ENCODE data around the gene MYO18B.
A peak's percentile ranks its signal among the peaks of the same experiment; 100 is the strongest.

MYO18B gene

DNA sequence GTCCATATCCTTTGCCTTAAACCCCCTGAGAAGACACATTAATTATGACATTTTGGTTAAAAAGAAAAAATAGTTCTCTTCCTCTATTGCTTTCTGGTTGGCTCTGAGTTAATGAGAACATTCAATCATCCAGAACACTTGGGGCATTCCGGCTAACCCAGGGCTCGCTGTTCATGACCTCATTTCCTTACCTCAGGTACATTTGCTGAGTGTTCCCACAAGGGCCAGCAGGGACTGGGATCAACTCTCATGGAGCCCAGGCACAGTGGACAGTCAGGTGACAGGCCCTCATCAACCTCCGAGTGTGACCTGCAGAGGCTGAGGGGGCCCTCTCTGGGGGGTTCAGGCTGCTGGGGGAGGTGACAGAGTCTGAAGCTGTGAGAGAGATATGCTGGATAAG is 98.9 kb downstream of the MYO18B start:
- no peaks in the 10 kb centered on the region for H3K27me3 ChIP-seq (replicated peaks; ENCODE audit: control insufficient read depth, insufficient read depth, low read length)
- H3K4me3 ChIP-seq (replicated peaks; ENCODE audit: low read depth, low read length): no peak overlapping the region
- DNase-seq (ENCODE audit: extremely low read depth, insufficient read length): no peak
- no peaks in the 10 kb centered on the region for H3K36me3 ChIP-seq (ENCODE audit: control insufficient read depth, insufficient read depth, low read length)
- no peak for TF ChIP-seq CTCF (IDR thresholded peaks at IDR 0.05; ENCODE audit: insufficient read depth, low read length, poor library complexity, severe bottlenecking)

- DNase-seq (ENCODE audit: extremely low read depth, insufficient read length): no peak
- Histone ChIP-seq H3K27me3 (replicated peaks; ENCODE audit: control insufficient read depth, insufficient read depth, low read length) (no peaks in the 10 kb centered on the region), H3K36me3 (ENCODE audit: control insufficient read depth, insufficient read depth, low read length) (no peaks in the 10 kb centered on the region), H3K4me3 (replicated peaks; ENCODE audit: low read depth, low read length) (no peak overlapping the region)
- TF ChIP-seq CTCF (IDR thresholded peaks at IDR 0.05; ENCODE audit: insufficient read depth, low read length, poor library complexity, severe bottlenecking): no peak
Measured at GRCh38 chr22:25841775-25842174, 99.8 kb downstream of the MYO18B start.

DNA sequence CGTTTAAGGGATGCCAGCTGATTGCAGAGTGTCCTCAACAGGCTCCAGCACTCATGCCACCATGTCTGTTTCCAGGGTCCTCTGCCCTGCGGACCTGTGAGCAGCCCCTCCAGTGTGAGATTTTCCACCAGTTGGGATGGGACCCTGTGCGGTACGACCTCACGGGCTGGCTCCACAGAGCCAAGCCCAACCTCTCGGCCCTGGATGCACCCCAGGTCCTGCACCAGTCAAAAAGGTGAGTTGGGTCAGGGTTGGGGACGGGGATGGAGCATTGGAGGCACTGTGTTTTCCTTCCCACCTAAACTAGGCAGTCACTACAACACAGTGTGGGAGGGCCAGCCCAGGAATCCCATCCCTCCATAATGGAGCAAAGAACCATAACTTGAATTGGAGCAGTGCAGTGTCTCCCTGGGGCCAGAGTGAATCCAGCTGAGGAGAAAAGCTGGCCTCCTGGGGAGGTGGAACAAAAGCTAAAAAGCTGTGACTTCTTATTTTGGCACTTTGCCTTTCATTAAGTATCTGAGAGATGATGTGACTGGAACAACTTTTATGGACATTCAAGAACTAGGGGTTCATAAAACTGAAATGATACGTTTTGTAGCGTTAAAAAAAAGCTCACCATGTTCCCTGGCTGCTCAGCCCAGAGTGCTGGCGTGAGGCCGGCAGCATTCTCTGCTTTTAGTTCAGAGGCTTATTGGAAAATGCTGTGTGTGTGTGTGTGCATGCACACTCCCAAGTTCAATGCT is 101.8 kb downstream of the MYO18B start:
- DNase-seq (ENCODE audit: extremely low read depth, insufficient read length): no peak
- Histone ChIP-seq H3K36me3 (ENCODE audit: control insufficient read depth, insufficient read depth, low read length) (no peaks in the 10 kb centered on the region), H3K27me3 (replicated peaks; ENCODE audit: control insufficient read depth, insufficient read depth, low read length) (no peaks in the 10 kb centered on the region), H3K4me3 (replicated peaks; ENCODE audit: low read depth, low read length) (no peak overlapping the region)
- TF ChIP-seq CTCF (IDR thresholded peaks at IDR 0.05; ENCODE audit: insufficient read depth, low read length, poor library complexity, severe bottlenecking): no peak

GRCh38 chr22:25844601-25845000 is 102.6 kb downstream of the MYO18B start:
- H3K4me3 ChIP-seq (replicated peaks; ENCODE audit: low read depth, low read length): no peak overlapping the region
- no peak for DNase-seq (ENCODE audit: extremely low read depth, insufficient read length)
- no peak for TF ChIP-seq CTCF (IDR thresholded peaks at IDR 0.05; ENCODE audit: insufficient read depth, low read length, poor library complexity, severe bottlenecking)
- H3K27me3 ChIP-seq (replicated peaks; ENCODE audit: control insufficient read depth, insufficient read depth, low read length): no peaks in the 10 kb centered on the region
- no peaks in the 10 kb centered on the region for H3K36me3 ChIP-seq (ENCODE audit: control insufficient read depth, insufficient read depth, low read length)

GRCh38 chr22:25845985-25846745 is 104.2 kb downstream of the MYO18B start:
- Histone ChIP-seq H3K4me3 (replicated peaks; ENCODE audit: low read depth, low read length) (no peak overlapping the region), H3K27me3 (replicated peaks; ENCODE audit: control insufficient read depth, insufficient read depth, low read length) (no peaks in the 10 kb centered on the region)
- peak; percentile 34 for DNase-seq (ENCODE audit: extremely low read depth, insufficient read length)

More at GRCh38 chr22:25845985-25846745, 104.2 kb downstream of the MYO18B start:
- no peaks in the 10 kb centered on the region for H3K36me3 ChIP-seq (ENCODE audit: control insufficient read depth, insufficient read depth, low read length)
- no peak for TF ChIP-seq CTCF (IDR thresholded peaks at IDR 0.05; ENCODE audit: insufficient read depth, low read length, poor library complexity, severe bottlenecking)

Measured in GM06990 (cell line).